HFF-Myc (cell line): Measurements from ENCODE around the gene BMP8B.
"Not testable (repeated sequence)": the region's sequence is repeated elsewhere in the genome, so short reads cannot be mapped to it uniquely, and the experiment has no call there.

ENCODE experiments used
- DNase-seq: peaks from one replicate; pipeline ENCODE4 v3.0.0-alpha.2; 2011; ENCODE audit warnings: low read depth; ENCODE audit errors: extremely low read depth
- H3K4me3 ChIP-seq: replicated peaks from 2 replicates; pipeline ENCODE4 v1.5.1; 2011; ENCODE audit warnings: low read depth, mild to moderate bottlenecking, control low read depth, low read length
- CTCF ChIP-seq: IDR thresholded peaks from 2 replicates; pipeline ENCODE4 v1.5.1; 2012; ENCODE audit warnings: mild to moderate bottlenecking, low read depth, low read length, control low read depth; ENCODE audit errors: missing control alignments

The BMP8B gene

GRCh38 chr1:39795651-39796050 lies 7.0 kb upstream of the BMP8B start:
- no peak for DNase-seq
- no peak for TF ChIP-seq CTCF
- H3K4me3 ChIP-seq: no peak overlapping the region

- DNase-seq: no peak
- H3K4me3 ChIP-seq: no peak overlapping the region
- no peak for TF ChIP-seq CTCF
Measured at GRCh38 chr1:39791838-39792237, 3.2 kb upstream of the BMP8B start.

DNA sequence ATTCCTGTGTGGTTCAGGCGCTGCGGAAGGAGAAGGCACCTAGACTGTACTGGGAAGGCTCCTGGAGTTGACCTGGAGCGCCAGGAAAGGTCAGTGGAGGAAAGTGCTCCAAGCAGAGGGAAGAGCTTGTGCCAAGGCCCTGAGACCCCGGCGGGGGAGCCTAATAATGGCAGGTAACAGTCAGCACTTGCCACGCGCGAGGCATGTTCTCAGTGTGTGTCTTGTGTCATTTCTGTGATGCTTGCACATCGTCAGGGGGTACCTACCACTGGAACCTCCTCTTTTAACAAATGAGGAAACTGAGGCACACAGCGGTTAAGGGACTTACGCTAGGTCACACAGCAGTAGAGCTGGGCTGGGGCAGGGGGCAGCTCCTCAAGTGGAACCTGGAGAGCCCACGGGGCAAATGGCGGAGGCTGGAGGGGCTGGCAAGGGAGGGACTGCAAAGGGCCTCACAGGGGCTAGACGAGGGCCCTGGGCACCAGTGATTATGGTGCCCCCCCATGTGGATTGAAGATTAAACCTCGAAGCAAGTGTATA lies 976 bp upstream of the BMP8B start:
- no peak for DNase-seq
- H3K4me3 ChIP-seq: no peak overlapping the region
- no peak for TF ChIP-seq CTCF

- TF ChIP-seq CTCF: no peak
- no peak for DNase-seq
- peak overlapping the region; percentile 15; the same call in 1 of the 2 replicates for H3K4me3 ChIP-seq
Measured at GRCh38 chr1:39788426-39788757, 273 bp downstream of the BMP8B start.

GRCh38 chr1:39787964-39788363 lies 701 bp downstream of the BMP8B start:
- not testable (repeated sequence) for H3K4me3 ChIP-seq, DNase-seq

DNA sequence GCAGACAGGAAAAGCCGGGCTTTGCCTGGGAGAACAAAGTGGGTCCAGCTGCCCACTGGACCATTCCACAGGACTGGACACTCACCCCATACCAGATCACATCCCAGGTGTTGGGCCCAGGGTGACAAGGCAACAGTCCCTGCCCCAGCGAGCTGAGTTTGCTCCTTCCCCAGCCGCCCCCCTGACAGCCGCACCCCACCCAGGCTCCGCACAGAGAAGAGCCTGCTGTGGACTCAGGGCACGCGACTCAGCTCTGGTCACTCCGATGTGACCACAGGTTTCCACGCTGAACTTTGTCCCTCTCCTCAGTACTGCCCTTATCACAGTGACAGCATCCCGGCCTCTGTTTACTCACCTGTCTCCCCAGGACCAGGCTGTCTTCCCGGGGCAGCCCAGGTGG lies 1.2 kb downstream of the BMP8B start:
- H3K4me3 ChIP-seq: no peak overlapping the region
- TF ChIP-seq CTCF: no peak
- DNase-seq: no peak

DNA sequence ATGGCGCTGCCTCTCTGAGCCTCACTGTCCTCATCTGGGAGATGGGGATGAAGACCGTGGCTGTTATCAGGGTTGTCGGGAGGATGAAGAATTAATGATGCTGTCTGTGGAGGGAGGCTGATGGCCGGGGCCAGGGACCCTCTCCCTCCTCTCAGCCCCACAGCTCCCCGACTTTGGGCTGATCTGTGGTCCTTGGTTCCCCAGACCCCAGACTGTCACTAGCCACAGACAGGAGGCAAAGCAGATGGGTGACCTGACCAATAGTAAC lies 1.6 kb downstream of the BMP8B start:
- H3K4me3 ChIP-seq, DNase-seq: not testable (repeated sequence)

GRCh38 chr1:39786303-39787107 lies 2.2 kb downstream of the BMP8B start:
- not testable (repeated sequence) for DNase-seq, H3K4me3 ChIP-seq

GRCh38 chr1:39782685-39783084 lies 6.0 kb downstream of the BMP8B start:
- not testable (repeated sequence) for H3K4me3 ChIP-seq, DNase-seq
